Pancreas (tissue), 10 donors: ENCODE results near the gene BBS1. TPM values are rescaled to one million over a fixed set of nuclear protein-coding genes. Genes with fewer than 3 reads are reported as not detected.

ENCODE experiments used
- ATAC-seq, 4 donors: fragments of 200-7000 bp; cut with Tn5 transposase; one replicate each; pipeline versions ENCODE4 v1.8.0 to v1.9.1; 2020; ENCODE audit warnings: mild to moderate bottlenecking in 4 of 4, moderate library complexity in 4 of 4
- DNase-seq, 6 donors: peaks; one replicate each; pipeline ENCODE4 v3.0.0-alpha.2; 2020
- FAIRE-seq: peaks from 2 replicates; lab custom pipeline; 2012; peaks lifted over from hg19 to GRCh38; lab: Jason Lieb, UNC
- H3K27ac ChIP-seq, 4 donors: fragments of 200-600 bp; sonication (generic); 1 replicate in 3 of 4; 2 replicates in 1 of 4; pipeline versions ENCODE4 v1.5.0 to v1.8.0; 2020
- H3K27me3 ChIP-seq, 4 donors: fragments of 200-600 bp; one replicate each; pipeline ENCODE4 v1.8.0; 2021
- H3K36me3 ChIP-seq, 3 donors: fragments of 200-600 bp; sonication (generic) in 1 of 3; one replicate each; pipeline versions ENCODE4 v1.5.0 to v1.8.0; 2020 to 2021
- H3K4me1 ChIP-seq, 3 donors: fragments of 200-600 bp; one replicate each; pipeline ENCODE4 v1.8.0; 2021
- H3K4me3 ChIP-seq, 4 donors: fragments of 200-600 bp; sonication (generic) in 2 of 4; one replicate each; pipeline versions ENCODE4 v1.5.0 to v1.8.0; 2020 to 2021
- H3K9me3 ChIP-seq, 4 donors: fragments of 200-600 bp; one replicate each; pipeline ENCODE4 v1.8.0; 2021
- WGBS, 2 donors: extraction: QIAGEN DNeasy Blood & Tissue Kit; methylation state at CpG; one replicate each; pipeline ENCODE4 v1.1.7; 2013; 5-methylcytosine and 5-hydroxymethylcytosine counted together
- intact Hi-C, 3 donors: fragments of 100-400 bp; cut with DNase I; formaldehyde crosslinking; loops; one replicate each; pipeline versions ENCODE4 v1.11.1 to v1.14.2; 2022
- polyA plus RNA-seq, 2 donors: library from polyadenylated mRNA; stranded (reverse); fragments of 200-250 nt; gene quantifications; one replicate each; pipeline ENCODE4 v1.2.3, GENCODE V29; 2013
- total RNA-seq, 6 donors: library from RNA; stranded (reverse); fragmentation: NEBNext Ultra II Directional in 4 of 6; extraction: Animal tissue kit (Norgen Biotek cat#: 25700) in 4 of 6; gene quantifications; one replicate each; pipeline versions ENCODE4 v1.2.1 to v1.2.4, GENCODE V29; 2021 to 2023
- TF ChIP-seq, protein P1 (sequence below), 4 donors: fragments of 200-600 bp; sonication (generic) in 3 of 4; IDR thresholded peaks; one replicate each; pipeline versions ENCODE4 v1.5.0 to v1.8.0; 2021; ENCODE audit warnings: antibody characterized with exemption in 4 of 4
- donor health status: healthy with polysubstance abuse.
- donor health status: DM: no; HTN: no; CAD: no; lungs with moderate emphysema.
- donor health status: DM: no; HTN: no; CAD: no.
- donor health status: control.
- donor health status: control.
- donor health status: Bipolar disorder and iron deficiency.
- donor health status: DM: yes; HTN: yes; CAD: no.
- donor health status: DM: no; HTN: no; CAD: no.
- donor health status: DM: no; HTN: no; CAD: no.
- donor health status: DM: yes; HTN: yes; CAD: no.

The BBS1 gene
- total and polyA plus RNA-seq, 8 donors: 19.1 to 31.9 (median 22.1) TPM

GRCh38 chr11:66555416-66555815 is 45.0 kb downstream of the BBS1 start:
- FAIRE-seq (no peak), DNase-seq (peak in 1 of 6 donors; percentile 9), ATAC-seq (no peak)
- intact Hi-C loops: no loop called here
- no peak overlapping the region for H3K4me3 ChIP-seq
- H3K27me3 ChIP-seq: no peaks in the 10 kb centered on the region
- TF ChIP-seq, protein P1, sequence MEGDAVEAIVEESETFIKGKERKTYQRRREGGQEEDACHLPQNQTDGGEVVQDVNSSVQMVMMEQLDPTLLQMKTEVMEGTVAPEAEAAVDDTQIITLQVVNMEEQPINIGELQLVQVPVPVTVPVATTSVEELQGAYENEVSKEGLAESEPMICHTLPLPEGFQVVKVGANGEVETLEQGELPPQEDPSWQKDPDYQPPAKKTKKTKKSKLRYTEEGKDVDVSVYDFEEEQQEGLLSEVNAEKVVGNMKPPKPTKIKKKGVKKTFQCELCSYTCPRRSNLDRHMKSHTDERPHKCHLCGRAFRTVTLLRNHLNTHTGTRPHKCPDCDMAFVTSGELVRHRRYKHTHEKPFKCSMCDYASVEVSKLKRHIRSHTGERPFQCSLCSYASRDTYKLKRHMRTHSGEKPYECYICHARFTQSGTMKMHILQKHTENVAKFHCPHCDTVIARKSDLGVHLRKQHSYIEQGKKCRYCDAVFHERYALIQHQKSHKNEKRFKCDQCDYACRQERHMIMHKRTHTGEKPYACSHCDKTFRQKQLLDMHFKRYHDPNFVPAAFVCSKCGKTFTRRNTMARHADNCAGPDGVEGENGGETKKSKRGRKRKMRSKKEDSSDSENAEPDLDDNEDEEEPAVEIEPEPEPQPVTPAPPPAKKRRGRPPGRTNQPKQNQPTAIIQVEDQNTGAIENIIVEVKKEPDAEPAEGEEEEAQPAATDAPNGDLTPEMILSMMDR (IDR thresholded peaks at IDR 0.05): no peak
- H3K9me3 ChIP-seq: no peaks in the 10 kb centered on the region
- peaks cover 0 to 5% (median 0%) of the 10 kb centered on the region in 3 donors for H3K4me1 ChIP-seq
- H3K27ac ChIP-seq: no peak overlapping the region
- no peaks in the 10 kb centered on the region for H3K36me3 ChIP-seq
- 43 to 47% methylated on average over 3 of the region's 3 CpGs for WGBS, 2 donors

DNA sequence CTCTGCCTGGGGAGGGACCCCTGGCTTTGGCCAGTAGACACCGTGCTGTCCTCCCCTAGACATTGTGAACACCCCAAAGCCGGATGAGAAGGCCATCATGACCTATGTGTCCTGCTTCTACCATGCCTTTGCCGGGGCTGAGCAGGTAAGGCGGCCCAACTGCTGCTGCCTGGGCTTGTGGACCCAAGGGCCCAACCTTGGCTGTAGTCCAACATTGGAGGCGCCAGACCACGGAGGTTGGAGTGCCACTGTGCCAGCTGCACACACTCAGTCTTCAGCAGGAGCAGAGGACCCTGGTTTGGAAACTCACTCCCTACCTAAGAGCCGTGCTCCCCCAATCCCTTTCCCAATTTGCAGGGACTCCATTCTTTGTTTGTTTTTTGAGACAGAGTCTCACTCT is 45.7 kb downstream of the BBS1 start:
- intact Hi-C loops: no loop called here
- H3K27ac ChIP-seq: no peak overlapping the region
- DNase-seq: peak in 1 of 6 donors; percentile 50
- FAIRE-seq: no peak
- TF ChIP-seq, protein P1 (IDR thresholded peaks at IDR 0.05): no peak
- no peak overlapping the region for H3K4me3 ChIP-seq
- no peaks in the 10 kb centered on the region for H3K9me3 ChIP-seq
- no peak for ATAC-seq
- H3K4me1 ChIP-seq: peaks cover 0 to 5% (median 0%) of the 10 kb centered on the region in 3 donors
- no peaks in the 10 kb centered on the region for H3K36me3 ChIP-seq
- H3K27me3 ChIP-seq: no peaks in the 10 kb centered on the region
- 72 to 76% methylated on average over 7 of the region's 7 CpGs for WGBS, 2 donors

- no peak overlapping the region for H3K4me3 ChIP-seq
- DNase-seq (peak in 1 of 6 donors; percentile 53), ATAC-seq (no peak), FAIRE-seq (no peak)
- peaks cover 0 to 5% (median 0%) of the 10 kb centered on the region in 3 donors for H3K4me1 ChIP-seq
- WGBS, 2 donors: 76 to 86% methylated on average over 24 of the region's 24 CpGs
- H3K36me3 ChIP-seq: no peaks in the 10 kb centered on the region
- no peaks in the 10 kb centered on the region for H3K27me3 ChIP-seq
- H3K27ac ChIP-seq: no peak overlapping the region
- TF ChIP-seq, protein P1 (IDR thresholded peaks at IDR 0.05): no peak
- no peaks in the 10 kb centered on the region for H3K9me3 ChIP-seq
- intact Hi-C loops: no loop called here
Measured at GRCh38 chr11:66557733-66558326, 47.4 kb downstream of the BBS1 start.

GRCh38 chr11:66559142-66559865 is 48.9 kb downstream of the BBS1 start:
- FAIRE-seq (no peak), DNase-seq (peak in 4 of 6 donors; percentile 20 to 73 (median 46)), ATAC-seq (peak; percentile 44 to 81 (median 50))
- 9% methylated on average over 45 to 50 of the region's 50 CpGs for WGBS, 2 donors
- no peak overlapping the region for H3K4me3 ChIP-seq
- peaks cover 0 to 5% (median 0%) of the 10 kb centered on the region in 3 donors for H3K4me1 ChIP-seq
- intact Hi-C loops: no loop called here
- H3K36me3 ChIP-seq: no peaks in the 10 kb centered on the region
- TF ChIP-seq, protein P1 (IDR thresholded peaks at IDR 0.05): no peak
- no peaks in the 10 kb centered on the region for H3K27me3 ChIP-seq
- no peak overlapping the region for H3K27ac ChIP-seq
- H3K9me3 ChIP-seq: no peaks in the 10 kb centered on the region
